Activated CD8-positive, alpha-beta T cell treated with anti-CD3 and anti-CD28 coated beads for 36 hours (primary cell): ENCODE data around the gene PCDHGA2. TPM values are rescaled to one million over a fixed set of nuclear protein-coding genes. Genes with fewer than 3 reads are reported as not detected.

Source experiments
- ATAC-seq: fragments of 200-7000 bp; cut with Tn5 transposase; one replicate; pipeline ENCODE4 v1.10.0; 2021; ENCODE audit warnings: mild to moderate bottlenecking, moderate library complexity
- CTCF ChIA-PET: fragments of 350-600 bp; sonication (Branson Sonifier 250); formaldehyde crosslinking; loops from one replicate; lab custom pipeline; 2021; ENCODE audit warnings: antibody characterized with exemption; lab: Charles Lee
- POLR2A ChIA-PET: fragments of 350-600 bp; sonication (Branson Sonifier 250); formaldehyde crosslinking; loops from one replicate; lab custom pipeline; 2021; ENCODE audit warnings: antibody characterized with exemption; lab: Charles Lee
- DNase-seq: peaks from one replicate; pipeline ENCODE4 v3.0.0-alpha.2; 2020
- H3K27ac Mint-ChIP-seq: one replicate; pipeline ENCODE4 v1.8.0; 2021; ENCODE audit warnings: mild to moderate bottlenecking, mixed read lengths
- H3K27me3 Mint-ChIP-seq: one replicate; pipeline ENCODE4 v1.8.0; 2021; ENCODE audit warnings: mixed read lengths
- H3K36me3 Mint-ChIP-seq: one replicate; pipeline ENCODE4 v1.8.0; 2021; ENCODE audit warnings: low read depth, mixed read lengths
- H3K4me1 Mint-ChIP-seq: one replicate; pipeline ENCODE4 v1.8.0; 2021; ENCODE audit warnings: low read depth, mixed read lengths
- H3K4me3 Mint-ChIP-seq: one replicate; pipeline ENCODE4 v1.8.0; 2021; ENCODE audit warnings: mild to moderate bottlenecking, moderate library complexity, mixed read lengths
- H3K9me3 Mint-ChIP-seq: one replicate; pipeline ENCODE4 v1.8.0; 2021; ENCODE audit warnings: mixed read lengths
- CTCF ChIP-seq: fragments of 200-600 bp; IDR thresholded peaks from one replicate; pipeline ENCODE4 v1.8.0; 2022; ENCODE audit warnings: antibody characterized with exemption, mild to moderate bottlenecking
- intact Hi-C: fragments of 100-400 bp; cut with micrococcal nuclease; formaldehyde crosslinking; loops from one replicate; pipeline ENCODE4 v1.10.0; 2022
- total RNA-seq, 2 experiments: library from RNA; stranded (reverse); gene quantifications; one replicate each; pipeline ENCODE4 v1.2.3, GENCODE V29; 2021

Gene PCDHGA2
- not detected for total RNA-seq

DNA sequence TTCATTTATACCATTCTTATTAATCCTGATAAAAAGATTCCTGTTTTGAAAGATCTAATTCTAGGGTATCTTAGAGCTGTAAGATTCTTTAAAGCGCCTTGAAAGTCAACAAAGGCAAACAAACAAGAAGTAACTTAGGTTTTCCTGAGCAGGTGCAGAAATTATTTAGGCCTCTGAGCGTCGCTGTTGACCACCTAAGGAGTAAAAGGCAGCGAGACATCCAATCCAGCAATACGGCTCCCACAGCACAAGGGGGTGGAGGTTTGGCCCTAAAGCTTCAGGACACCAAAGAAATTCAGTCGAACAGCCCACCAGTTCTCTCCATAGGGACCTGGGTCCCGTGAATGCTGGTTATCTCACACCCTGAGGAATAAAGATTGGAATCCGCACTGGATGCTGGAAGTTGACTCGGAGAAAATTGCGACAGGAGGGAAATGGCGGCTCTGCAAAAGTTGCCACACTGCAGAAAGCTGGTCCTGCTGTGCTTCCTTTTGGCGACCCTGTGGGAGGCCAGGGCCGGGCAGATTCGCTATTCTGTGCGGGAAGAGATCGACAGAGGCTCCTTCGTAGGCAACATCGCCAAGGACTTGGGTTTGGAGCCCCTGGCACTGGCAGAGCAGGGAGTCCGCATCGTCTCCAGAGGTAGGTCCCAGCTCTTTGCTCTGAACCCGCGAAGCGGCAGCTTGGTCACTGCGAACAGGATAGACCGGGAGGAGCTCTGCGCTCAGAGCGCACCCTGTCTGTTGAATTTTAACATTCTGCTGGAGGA, at the start of gene PCDHGA2:
Gene PCDHGA2, plus strand, starts transcription at position 223 of the 769 bp plus-strand sequence.
- CTCF ChIA-PET: interaction anchor here (0.7 to 2.8 kb wide), 12 partner anchors 9 to 523 kb away, joined by 3 to 17 read pairs (median 3); partner anchors contain the start of genes PCDHGA10, PCDHGA11, PCDHGB1 and TAF7
- H3K4me3 Mint-ChIP-seq: no peak within 1 kb of the TSS
- H3K27me3 Mint-ChIP-seq: peaks cover 54% of the 10 kb centered on the region
- H3K36me3 Mint-ChIP-seq: peaks cover 20% of the 10 kb centered on the region
- no peaks in the 10 kb centered on the region for H3K4me1 Mint-ChIP-seq
- peak; percentile 26 for TF ChIP-seq CTCF
- no peak for ATAC-seq
- H3K27ac Mint-ChIP-seq: no peak within 1 kb of the TSS
- intact Hi-C loops: no loop called here
- DNase-seq: peak; percentile 37
- H3K9me3 Mint-ChIP-seq: peaks cover 50% of the 10 kb centered on the region
- POLR2A ChIA-PET: interaction anchor here (1.2 kb wide), 1 partner anchor 41 kb away, joined by 3 read pairs; no protein-coding TSS in a partner anchor

GRCh38 chr5:141298376-141298775, 40.2 kb upstream of the PCDHGA2 start:
- no peaks in the 10 kb centered on the region for H3K4me1 Mint-ChIP-seq
- ATAC-seq: no peak
- no peak for DNase-seq
- peaks cover 38% of the 10 kb centered on the region for H3K36me3 Mint-ChIP-seq
- POLR2A ChIA-PET: no interaction called here
- CTCF ChIA-PET: no interaction called here
- intact Hi-C loops: no loop called here
- no peak overlapping the region for H3K4me3 Mint-ChIP-seq
- H3K27me3 Mint-ChIP-seq: no peaks in the 10 kb centered on the region
- no peak overlapping the region for H3K27ac Mint-ChIP-seq
- peaks cover 53% of the 10 kb centered on the region for H3K9me3 Mint-ChIP-seq
- no peak for TF ChIP-seq CTCF

DNA sequence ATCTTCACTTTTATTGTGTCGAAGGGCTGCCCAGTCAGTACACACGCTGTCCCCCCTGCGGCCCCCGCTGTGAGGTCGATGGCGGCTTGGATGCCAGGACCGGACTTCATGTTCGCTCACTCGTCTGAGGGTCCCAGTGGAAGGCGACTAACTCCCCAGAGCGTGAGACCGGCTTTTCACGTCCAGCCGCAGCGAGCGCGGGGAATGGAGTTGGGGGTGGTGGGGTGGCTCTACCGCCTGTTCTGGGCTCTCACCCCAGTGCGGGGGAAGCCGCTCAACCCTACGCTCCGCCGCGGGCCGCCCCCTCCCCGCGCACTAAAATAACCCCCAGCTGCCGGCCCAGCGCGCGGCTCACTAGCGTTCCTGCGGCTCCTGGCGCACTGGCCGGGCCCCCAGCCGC, 34.8 kb upstream of the PCDHGA2 start, which contains the start of gene SLC25A2:
Gene SLC25A2, minus strand, starts transcription at position 294 of the 400 bp plus-strand sequence. Its CDS starts 184 bp downstream, at position 110.
- H3K4me3 Mint-ChIP-seq: no peak within 1 kb of the TSS
- intact Hi-C loops: no loop called here
- H3K36me3 Mint-ChIP-seq: peaks cover 32% of the 10 kb centered on the region
- no peaks in the 10 kb centered on the region for H3K4me1 Mint-ChIP-seq
- CTCF ChIA-PET: interaction anchor here (1.1 to 1.5 kb wide), 2 partner anchors 8 to 17 kb away, joined by 3 read pairs; partner anchors contain the start of gene TAF7
- H3K9me3 Mint-ChIP-seq: peaks cover 58% of the 10 kb centered on the region
- H3K27ac Mint-ChIP-seq: no peak within 1 kb of the TSS
- TF ChIP-seq CTCF: no peak
- ATAC-seq (no peak), DNase-seq (no peak)
- POLR2A ChIA-PET: no interaction called here
- no peaks in the 10 kb centered on the region for H3K27me3 Mint-ChIP-seq

GRCh38 chr5:141306630-141307029, 31.9 kb upstream of the PCDHGA2 start:
- no peaks in the 10 kb centered on the region for H3K4me1 Mint-ChIP-seq
- CTCF ChIA-PET: interaction anchor here (2.2 kb wide), 1 partner anchor 13 kb away, joined by 8 read pairs; the partner anchor contains the start of gene TAF7

More at GRCh38 chr5:141306630-141307029, 31.9 kb upstream of the PCDHGA2 start:
- ATAC-seq (no peak), DNase-seq (no peak)
- Mint-ChIP-seq H3K36me3 (peaks cover 33% of the 10 kb centered on the region), H3K9me3 (peaks cover 64% of the 10 kb centered on the region), H3K27me3 (no peaks in the 10 kb centered on the region), H3K4me3 (no peak overlapping the region), H3K27ac (no peak overlapping the region)
- POLR2A ChIA-PET: interaction anchor here (1.8 kb wide), 1 partner anchor 14 kb away, joined by 4 read pairs; the partner anchor contains the start of gene TAF7
- TF ChIP-seq CTCF: no peak
- intact Hi-C loops: no loop called here
